ENCODE results near the gene MAP2K6. TPM values are rescaled to one million over a fixed set of nuclear protein-coding genes. Genes with fewer than 3 reads are reported as not detected.

MAP2K6 gene
- total and polyA plus RNA-seq, 2 experiments from 2014 or later: 3.3 to 13.2 TPM

DNA sequence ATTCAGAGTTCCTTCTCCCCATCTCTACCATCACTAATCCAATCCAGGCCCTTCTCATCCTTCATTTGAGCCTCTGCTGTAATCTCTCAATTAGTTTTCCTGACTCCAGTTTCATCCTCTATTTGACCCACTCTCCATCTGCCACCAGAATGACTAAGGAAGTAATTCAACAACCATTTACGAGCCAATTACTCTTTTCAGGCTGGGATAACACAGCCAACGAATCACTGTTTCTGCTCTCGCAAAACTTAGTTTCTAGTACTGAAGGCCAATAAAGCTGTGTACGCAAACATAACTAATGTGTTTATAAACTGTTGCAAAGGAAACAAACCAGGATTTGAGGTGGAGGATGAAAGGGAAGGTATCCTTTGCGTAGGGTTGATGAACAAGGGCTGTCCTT lies 53.7 kb downstream of the MAP2K6 start:
- Histone ChIP-seq H3K4me1 (ENCODE audit: insufficient read depth) (no peaks in the 10 kb centered on the region), H3K9me3 (ENCODE audit: low read depth) (no peaks in the 10 kb centered on the region), H3K79me2 (peaks cover 3% of the 10 kb centered on the region), H3K27ac (peak overlapping the region; percentile 41), H3K27me3 (no peaks in the 10 kb centered on the region), H3K9me2 (replicated peaks; ENCODE audit: insufficient read depth) (no peaks in the 10 kb centered on the region), H2AFZ (no peak overlapping the region), H3K4me2 (no peak overlapping the region), H3K36me3 (replicated peaks; ENCODE audit: insufficient read depth, low read depth) (no peaks in the 10 kb centered on the region), H3K4me3 (no peak overlapping the region), H4K20me1 (ENCODE audit: insufficient read depth, poor library complexity, severe bottlenecking) (no peaks in the 10 kb centered on the region)
- TF ChIP-seq CTCF (IDR thresholded peaks at IDR 0.05; ENCODE audit: poor library complexity): no peak
- TF ChIP-seq EZH2 (IDR thresholded peaks at IDR 0.05; ENCODE audit: borderline replicate concordance): no peak
- no peak for TF ChIP-seq EZH2phosphoT487 (IDR thresholded peaks at IDR 0.05; ENCODE audit: low read depth, severe bottlenecking, unreplicated experiment)
- DNase-seq (ENCODE audit: low spot score): no peak
- WGBS (ENCODE audit: low lambda C conversion rate, missing lambda C conversion rate): 56% methylated on average over 5 of the region's 5 CpGs

GRCh38 chr17:69470702-69471101 lies 56.2 kb downstream of the MAP2K6 start:
- no peak for DNase-seq (ENCODE audit: low spot score)
- no peaks in the 10 kb centered on the region for H4K20me1 ChIP-seq (ENCODE audit: insufficient read depth, poor library complexity, severe bottlenecking)
- H3K27ac ChIP-seq: no peak overlapping the region
- no peak overlapping the region for H3K4me2 ChIP-seq
- no peak for TF ChIP-seq EZH2phosphoT487 (IDR thresholded peaks at IDR 0.05; ENCODE audit: low read depth, severe bottlenecking, unreplicated experiment)
- H2AFZ ChIP-seq: no peak overlapping the region
- no peaks in the 10 kb centered on the region for H3K36me3 ChIP-seq (replicated peaks; ENCODE audit: insufficient read depth, low read depth)
- 90% methylated on average over 2 of the region's 2 CpGs for WGBS (ENCODE audit: low lambda C conversion rate, missing lambda C conversion rate)
- no peak overlapping the region for H3K4me3 ChIP-seq
- H3K4me1 ChIP-seq (ENCODE audit: insufficient read depth): peaks cover 7% of the 10 kb centered on the region
- peaks cover 6% of the 10 kb centered on the region for H3K79me2 ChIP-seq
- H3K9me2 ChIP-seq (replicated peaks; ENCODE audit: insufficient read depth): no peaks in the 10 kb centered on the region
- no peaks in the 10 kb centered on the region for H3K9me3 ChIP-seq (ENCODE audit: low read depth)
- no peaks in the 10 kb centered on the region for H3K27me3 ChIP-seq

DNA sequence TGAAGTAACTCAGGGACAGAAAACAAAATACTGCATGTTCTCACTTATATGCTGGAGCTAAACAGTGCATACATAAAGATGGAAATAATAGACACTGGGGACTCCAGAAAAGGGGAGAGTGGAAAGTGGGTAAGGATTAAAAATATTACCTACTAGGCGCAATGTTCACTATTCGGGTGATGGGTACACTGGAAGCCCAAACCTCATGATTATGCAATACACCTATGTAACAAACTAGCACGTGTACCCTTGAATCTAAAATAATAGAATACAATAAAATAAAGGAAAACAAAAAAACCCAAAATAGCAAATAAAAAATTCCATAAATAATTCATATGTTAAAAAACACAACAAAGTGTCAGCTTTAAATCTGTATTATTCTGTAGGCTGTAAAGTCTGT lies 56.9 kb downstream of the MAP2K6 start:
- H4K20me1 ChIP-seq (ENCODE audit: insufficient read depth, poor library complexity, severe bottlenecking): no peaks in the 10 kb centered on the region
- DNase-seq (ENCODE audit: low spot score): no peak
- no peak overlapping the region for H3K27ac ChIP-seq
- TF ChIP-seq CTCF (IDR thresholded peaks at IDR 0.05; ENCODE audit: poor library complexity): no peak
- TF ChIP-seq EZH2phosphoT487 (IDR thresholded peaks at IDR 0.05; ENCODE audit: low read depth, severe bottlenecking, unreplicated experiment): no peak
- no peak for TF ChIP-seq EZH2 (IDR thresholded peaks at IDR 0.05; ENCODE audit: borderline replicate concordance)
- H3K27me3 ChIP-seq: no peaks in the 10 kb centered on the region
- peaks cover 13% of the 10 kb centered on the region for H3K79me2 ChIP-seq
- H3K36me3 ChIP-seq (replicated peaks; ENCODE audit: insufficient read depth, low read depth): no peaks in the 10 kb centered on the region
- H3K9me3 ChIP-seq (ENCODE audit: low read depth): no peaks in the 10 kb centered on the region
- peaks cover 7% of the 10 kb centered on the region for H3K4me1 ChIP-seq (ENCODE audit: insufficient read depth)
- no peaks in the 10 kb centered on the region for H3K9me2 ChIP-seq (replicated peaks; ENCODE audit: insufficient read depth)
- no peak overlapping the region for H3K4me3 ChIP-seq
- 100% methylated on average over 3 of the region's 3 CpGs for whole genome bisulfite sequencing (ENCODE audit: low lambda C conversion rate, missing lambda C conversion rate)
- H2AFZ ChIP-seq: no peak overlapping the region
- H3K4me2 ChIP-seq: no peak overlapping the region

- no peaks in the 10 kb centered on the region for H4K20me1 ChIP-seq (ENCODE audit: insufficient read depth, poor library complexity, severe bottlenecking)
- no peak for DNase-seq (ENCODE audit: low spot score)
- WGBS (ENCODE audit: low lambda C conversion rate, missing lambda C conversion rate): 58% methylated on average over 7 of the region's 7 CpGs
- H2AFZ ChIP-seq: no peak overlapping the region
- H3K27ac ChIP-seq: peak overlapping the region; percentile 51
- peak overlapping the region; percentile 23 for H3K4me2 ChIP-seq
- no peaks in the 10 kb centered on the region for H3K9me3 ChIP-seq (ENCODE audit: low read depth)
- no peaks in the 10 kb centered on the region for H3K9me2 ChIP-seq (replicated peaks; ENCODE audit: insufficient read depth)
- H3K36me3 ChIP-seq (replicated peaks; ENCODE audit: insufficient read depth, low read depth): no peaks in the 10 kb centered on the region
- no peak overlapping the region for H3K4me3 ChIP-seq
- peaks cover 10% of the 10 kb centered on the region for H3K79me2 ChIP-seq
- no peaks in the 10 kb centered on the region for H3K27me3 ChIP-seq
- H3K4me1 ChIP-seq (ENCODE audit: insufficient read depth): peaks cover 20% of the 10 kb centered on the region
- TF ChIP-seq EZH2phosphoT487 (IDR thresholded peaks at IDR 0.05; ENCODE audit: low read depth, severe bottlenecking, unreplicated experiment): no peak
- no peak for TF ChIP-seq CTCF (IDR thresholded peaks at IDR 0.05; ENCODE audit: poor library complexity)
- no peak for TF ChIP-seq EZH2 (IDR thresholded peaks at IDR 0.05; ENCODE audit: borderline replicate concordance)
Observed at GRCh38 chr17:69473841-69474831, 59.6 kb downstream of the MAP2K6 start.

All from hepatocyte (in vitro differentiated cells).